SK-N-SH treated with all-trans-retinoic acid at 6 μM for 48 hours (cell line): ENCODE results near the gene DIDO1.

Experiments
- ATAC-seq: fragments of 200-7000 bp; cut with Tn5 transposase; 3 replicates; pipeline ENCODE4 v1.9.1; 2020; ENCODE audit warnings: mild to moderate bottlenecking, moderate library complexity
- ARNTL ChIP-seq: fragments of 450-650 bp; formaldehyde crosslinking; IDR thresholded peaks from 2 replicates; pipeline ENCODE4 v1.5.0; 2020; ENCODE audit warnings: low read depth, mild to moderate bottlenecking, moderate library complexity, borderline replicate concordance
- BACH2 ChIP-seq: fragments of 250-450 bp; sonication (Bioruptor Pico); IDR thresholded peaks from 2 replicates; pipeline ENCODE4 v1.9.0; 2021; ENCODE audit warnings: mild to moderate bottlenecking, borderline replicate concordance
- CSDC2 ChIP-seq: fragments of 250-450 bp; sonication (Bioruptor Pico); IDR thresholded peaks from 2 replicates; pipeline ENCODE4 v1.5.0; 2020; ENCODE audit warnings: mild to moderate bottlenecking, moderate library complexity
- ESRRG ChIP-seq: fragments of 250-450 bp; sonication (Bioruptor Pico); IDR thresholded peaks from 2 replicates; pipeline ENCODE4 v1.6.1; 2021; ENCODE audit warnings: mild to moderate bottlenecking
- GLIS3 ChIP-seq: fragments of 250-450 bp; sonication (Bioruptor Pico); IDR thresholded peaks from 2 replicates; pipeline ENCODE4 v1.5.0; 2020; ENCODE audit warnings: mild to moderate bottlenecking, moderate library complexity
- ISL1 ChIP-seq: fragments of 250-450 bp; sonication (Bioruptor Pico); IDR thresholded peaks from 2 replicates; pipeline ENCODE4 v2.1.2; 2022; ENCODE audit warnings: mild to moderate bottlenecking, moderate library complexity
- OSR1 ChIP-seq: fragments of 250-450 bp; sonication (Bioruptor Pico); IDR thresholded peaks from 2 replicates; pipeline ENCODE4 v1.8.0; 2022; ENCODE audit warnings: moderate library complexity, mild to moderate bottlenecking, inconsistent platforms
- PPARA ChIP-seq: fragments of 250-450 bp; sonication (Bioruptor Pico); IDR thresholded peaks from 2 replicates; pipeline ENCODE4 v1.5.0; 2020; ENCODE audit warnings: mild to moderate bottlenecking, borderline replicate concordance
- RARB ChIP-seq: fragments of 250-450 bp; sonication (Bioruptor Pico); IDR thresholded peaks from 2 replicates; pipeline ENCODE4 v1.8.0; 2021; ENCODE audit warnings: mild to moderate bottlenecking, moderate library complexity
- SNAI2 ChIP-seq: fragments of 250-450 bp; sonication (Bioruptor Pico); IDR thresholded peaks from 2 replicates; pipeline ENCODE4 v1.5.0; 2020; ENCODE audit warnings: mild to moderate bottlenecking, moderate library complexity
- TCF4 ChIP-seq: fragments of 250-450 bp; sonication (Bioruptor Pico); IDR thresholded peaks from 2 replicates; pipeline ENCODE4 v1.8.0; 2021; ENCODE audit warnings: mild to moderate bottlenecking, moderate library complexity, borderline replicate concordance
- TOX ChIP-seq: fragments of 250-450 bp; sonication (Bioruptor Pico); IDR thresholded peaks from 2 replicates; pipeline ENCODE4 v1.8.0; 2021; ENCODE audit warnings: mild to moderate bottlenecking, moderate library complexity, borderline replicate concordance
- ZC3H10 ChIP-seq: fragments of 250-450 bp; sonication (Bioruptor Pico); IDR thresholded peaks from 2 replicates; pipeline ENCODE4 v1.5.1; 2021; ENCODE audit warnings: mild to moderate bottlenecking, moderate library complexity
- ZFP3 ChIP-seq: fragments of 250-450 bp; sonication (Bioruptor Pico); IDR thresholded peaks from 2 replicates; pipeline ENCODE4 v1.5.0; 2020; ENCODE audit warnings: mild to moderate bottlenecking, moderate library complexity
- ZFP30 ChIP-seq: fragments of 450-650 bp; formaldehyde crosslinking; IDR thresholded peaks from 2 replicates; pipeline ENCODE4 v1.5.0; 2022; ENCODE audit warnings: mild to moderate bottlenecking, moderate library complexity
- ZNF70 ChIP-seq: fragments of 450-650 bp; formaldehyde crosslinking; IDR thresholded peaks from 2 replicates; pipeline ENCODE4 v1.5.0; 2020; ENCODE audit warnings: mild to moderate bottlenecking, moderate library complexity
- ZNF8 ChIP-seq: fragments of 450-650 bp; formaldehyde crosslinking; IDR thresholded peaks from 2 replicates; pipeline ENCODE4 v1.5.0; 2020; ENCODE audit warnings: mild to moderate bottlenecking, moderate library complexity
- TF ChIP-seq, protein P1 (sequence below): fragments of 250-450 bp; sonication (Bioruptor Pico); IDR thresholded peaks from 2 replicates; pipeline ENCODE4 v1.8.0; 2021; ENCODE audit warnings: low read depth, mild to moderate bottlenecking, moderate library complexity, borderline replicate concordance
- TF ChIP-seq, protein P2 (sequence below): fragments of 250-450 bp; sonication (Bioruptor Pico); IDR thresholded peaks from 2 replicates; pipeline ENCODE4 v1.5.1; 2020; ENCODE audit warnings: low read depth, mild to moderate bottlenecking, moderate library complexity
- TF ChIP-seq, protein P3 (sequence below): fragments of 250-450 bp; sonication (Bioruptor Pico); IDR thresholded peaks from 2 replicates; pipeline ENCODE4 v1.5.1; 2021; ENCODE audit warnings: mild to moderate bottlenecking, moderate library complexity
- TF ChIP-seq, protein P4 (sequence below): fragments of 250-450 bp; sonication (Bioruptor Pico); IDR thresholded peaks from 2 replicates; pipeline ENCODE4 v1.5.0; 2020; ENCODE audit warnings: mild to moderate bottlenecking, moderate library complexity
- TF ChIP-seq, protein P5 (sequence below): fragments of 250-450 bp; sonication (Bioruptor Pico); IDR thresholded peaks from 2 replicates; pipeline ENCODE4 v1.8.0; 2020; ENCODE audit warnings: mild to moderate bottlenecking, moderate library complexity, borderline replicate concordance

The DIDO1 gene

DNA sequence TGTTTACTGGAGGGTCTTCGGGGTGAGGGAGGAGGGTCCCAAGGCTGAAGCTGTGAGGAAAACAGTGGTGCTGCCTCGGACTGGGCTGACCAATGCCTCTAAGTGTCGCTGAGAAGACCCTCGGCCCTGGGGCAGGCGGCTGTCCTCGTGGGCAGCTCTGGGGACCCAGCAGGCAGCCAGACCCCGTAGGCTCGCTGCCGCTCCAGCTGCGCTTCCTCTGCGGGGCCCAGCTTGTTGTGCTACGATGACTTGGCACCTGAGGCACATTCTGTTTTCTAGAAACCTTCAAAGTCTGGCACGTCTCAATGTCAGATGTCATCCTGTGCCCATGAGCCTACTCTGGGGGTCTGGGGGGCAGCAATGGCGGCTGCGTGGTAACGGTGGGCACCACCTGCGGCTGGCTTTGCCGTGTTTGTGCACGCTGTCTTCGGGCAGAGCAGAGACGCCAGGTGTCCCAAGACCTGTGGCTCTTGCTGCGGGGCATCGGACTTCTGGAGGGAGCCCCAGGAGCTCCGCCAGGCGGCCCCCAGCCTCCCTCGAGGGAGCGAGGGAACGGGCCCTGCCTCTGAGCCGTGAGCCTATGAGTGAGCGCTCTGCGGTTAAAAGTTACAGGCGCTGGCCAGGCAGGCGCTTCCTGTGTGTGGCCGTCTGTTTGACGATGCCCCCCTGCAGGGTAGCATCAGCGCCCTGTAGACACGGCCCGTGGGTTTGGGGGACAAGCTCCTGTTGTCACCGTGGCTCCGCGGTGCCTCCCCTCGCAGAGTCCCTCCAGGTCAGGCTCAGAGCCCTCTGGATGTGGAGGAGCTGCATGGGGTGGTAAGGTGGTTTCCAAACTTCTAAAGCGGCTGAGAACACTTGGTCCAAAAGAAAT lies 33.0 kb upstream of the DIDO1 start:
- TF ChIP-seq, protein P1, sequence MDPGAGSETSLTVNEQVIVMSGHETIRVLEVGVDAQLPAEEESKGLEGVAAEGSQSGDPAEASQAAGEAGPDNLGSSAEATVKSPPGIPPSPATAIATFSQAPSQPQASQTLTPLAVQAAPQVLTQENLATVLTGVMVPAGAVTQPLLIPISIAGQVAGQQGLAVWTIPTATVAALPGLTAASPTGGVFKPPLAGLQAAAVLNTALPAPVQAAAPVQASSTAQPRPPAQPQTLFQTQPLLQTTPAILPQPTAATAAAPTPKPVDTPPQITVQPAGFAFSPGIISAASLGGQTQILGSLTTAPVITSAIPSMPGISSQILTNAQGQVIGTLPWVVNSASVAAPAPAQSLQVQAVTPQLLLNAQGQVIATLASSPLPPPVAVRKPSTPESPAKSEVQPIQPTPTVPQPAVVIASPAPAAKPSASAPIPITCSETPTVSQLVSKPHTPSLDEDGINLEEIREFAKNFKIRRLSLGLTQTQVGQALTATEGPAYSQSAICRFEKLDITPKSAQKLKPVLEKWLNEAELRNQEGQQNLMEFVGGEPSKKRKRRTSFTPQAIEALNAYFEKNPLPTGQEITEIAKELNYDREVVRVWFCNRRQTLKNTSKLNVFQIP (CRISPR knock-in tag): no peak
- no peak for TF ChIP-seq ZNF70 (CRISPR knock-in tag)
- TF ChIP-seq ZC3H10 (CRISPR knock-in tag): no peak
- TF ChIP-seq, protein P2, sequence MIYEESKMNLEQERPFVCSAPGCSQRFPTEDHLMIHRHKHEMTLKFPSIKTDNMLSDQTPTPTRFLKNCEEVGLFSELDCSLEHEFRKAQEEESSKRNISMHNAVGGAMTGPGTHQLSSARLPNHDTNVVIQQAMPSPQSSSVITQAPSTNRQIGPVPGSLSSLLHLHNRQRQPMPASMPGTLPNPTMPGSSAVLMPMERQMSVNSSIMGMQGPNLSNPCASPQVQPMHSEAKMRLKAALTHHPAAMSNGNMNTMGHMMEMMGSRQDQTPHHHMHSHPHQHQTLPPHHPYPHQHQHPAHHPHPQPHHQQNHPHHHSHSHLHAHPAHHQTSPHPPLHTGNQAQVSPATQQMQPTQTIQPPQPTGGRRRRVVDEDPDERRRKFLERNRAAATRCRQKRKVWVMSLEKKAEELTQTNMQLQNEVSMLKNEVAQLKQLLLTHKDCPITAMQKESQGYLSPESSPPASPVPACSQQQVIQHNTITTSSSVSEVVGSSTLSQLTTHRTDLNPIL (CRISPR knock-in tag): no peak
- TF ChIP-seq TOX (CRISPR knock-in tag): no peak
- TF ChIP-seq ZFP30: no peak
- TF ChIP-seq, protein P3, sequence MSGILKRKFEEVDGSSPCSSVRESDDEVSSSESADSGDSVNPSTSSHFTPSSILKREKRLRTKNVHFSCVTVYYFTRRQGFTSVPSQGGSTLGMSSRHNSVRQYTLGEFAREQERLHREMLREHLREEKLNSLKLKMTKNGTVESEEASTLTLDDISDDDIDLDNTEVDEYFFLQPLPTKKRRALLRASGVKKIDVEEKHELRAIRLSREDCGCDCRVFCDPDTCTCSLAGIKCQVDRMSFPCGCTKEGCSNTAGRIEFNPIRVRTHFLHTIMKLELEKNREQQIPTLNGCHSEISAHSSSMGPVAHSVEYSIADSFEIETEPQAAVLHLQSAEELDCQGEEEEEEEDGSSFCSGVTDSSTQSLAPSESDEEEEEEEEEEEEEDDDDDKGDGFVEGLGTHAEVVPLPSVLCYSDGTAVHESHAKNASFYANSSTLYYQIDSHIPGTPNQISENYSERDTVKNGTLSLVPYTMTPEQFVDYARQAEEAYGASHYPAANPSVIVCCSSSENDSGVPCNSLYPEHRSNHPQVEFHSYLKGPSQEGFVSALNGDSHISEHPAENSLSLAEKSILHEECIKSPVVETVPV: no peak
- TF ChIP-seq CSDC2 (CRISPR knock-in tag): no peak
- TF ChIP-seq OSR1 (CRISPR knock-in tag): no peak
- no peak for TF ChIP-seq PPARA (CRISPR knock-in tag)
- no peak for TF ChIP-seq RARB (CRISPR knock-in tag)
- TF ChIP-seq, protein P4, sequence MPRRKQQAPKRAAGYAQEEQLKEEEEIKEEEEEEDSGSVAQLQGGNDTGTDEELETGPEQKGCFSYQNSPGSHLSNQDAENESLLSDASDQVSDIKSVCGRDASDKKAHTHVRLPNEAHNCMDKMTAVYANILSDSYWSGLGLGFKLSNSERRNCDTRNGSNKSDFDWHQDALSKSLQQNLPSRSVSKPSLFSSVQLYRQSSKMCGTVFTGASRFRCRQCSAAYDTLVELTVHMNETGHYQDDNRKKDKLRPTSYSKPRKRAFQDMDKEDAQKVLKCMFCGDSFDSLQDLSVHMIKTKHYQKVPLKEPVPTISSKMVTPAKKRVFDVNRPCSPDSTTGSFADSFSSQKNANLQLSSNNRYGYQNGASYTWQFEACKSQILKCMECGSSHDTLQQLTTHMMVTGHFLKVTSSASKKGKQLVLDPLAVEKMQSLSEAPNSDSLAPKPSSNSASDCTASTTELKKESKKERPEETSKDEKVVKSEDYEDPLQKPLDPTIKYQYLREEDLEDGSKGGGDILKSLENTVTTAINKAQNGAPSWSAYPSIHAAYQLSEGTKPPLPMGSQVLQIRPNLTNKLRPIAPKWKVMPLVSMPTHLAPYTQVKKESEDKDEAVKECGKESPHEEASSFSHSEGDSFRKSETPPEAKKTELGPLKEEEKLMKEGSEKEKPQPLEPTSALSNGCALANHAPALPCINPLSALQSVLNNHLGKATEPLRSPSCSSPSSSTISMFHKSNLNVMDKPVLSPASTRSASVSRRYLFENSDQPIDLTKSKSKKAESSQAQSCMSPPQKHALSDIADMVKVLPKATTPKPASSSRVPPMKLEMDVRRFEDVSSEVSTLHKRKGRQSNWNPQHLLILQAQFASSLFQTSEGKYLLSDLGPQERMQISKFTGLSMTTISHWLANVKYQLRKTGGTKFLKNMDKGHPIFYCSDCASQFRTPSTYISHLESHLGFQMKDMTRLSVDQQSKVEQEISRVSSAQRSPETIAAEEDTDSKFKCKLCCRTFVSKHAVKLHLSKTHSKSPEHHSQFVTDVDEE: no peak
- no peak for TF ChIP-seq TCF4
- TF ChIP-seq, protein P5, sequence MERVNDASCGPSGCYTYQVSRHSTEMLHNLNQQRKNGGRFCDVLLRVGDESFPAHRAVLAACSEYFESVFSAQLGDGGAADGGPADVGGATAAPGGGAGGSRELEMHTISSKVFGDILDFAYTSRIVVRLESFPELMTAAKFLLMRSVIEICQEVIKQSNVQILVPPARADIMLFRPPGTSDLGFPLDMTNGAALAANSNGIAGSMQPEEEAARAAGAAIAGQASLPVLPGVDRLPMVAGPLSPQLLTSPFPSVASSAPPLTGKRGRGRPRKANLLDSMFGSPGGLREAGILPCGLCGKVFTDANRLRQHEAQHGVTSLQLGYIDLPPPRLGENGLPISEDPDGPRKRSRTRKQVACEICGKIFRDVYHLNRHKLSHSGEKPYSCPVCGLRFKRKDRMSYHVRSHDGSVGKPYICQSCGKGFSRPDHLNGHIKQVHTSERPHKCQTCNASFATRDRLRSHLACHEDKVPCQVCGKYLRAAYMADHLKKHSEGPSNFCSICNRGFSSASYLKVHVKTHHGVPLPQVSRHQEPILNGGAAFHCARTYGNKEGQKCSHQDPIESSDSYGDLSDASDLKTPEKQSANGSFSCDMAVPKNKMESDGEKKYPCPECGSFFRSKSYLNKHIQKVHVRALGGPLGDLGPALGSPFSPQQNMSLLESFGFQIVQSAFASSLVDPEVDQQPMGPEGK (CRISPR knock-in tag): no peak
- TF ChIP-seq GLIS3 (CRISPR knock-in tag): no peak
- no peak for TF ChIP-seq SNAI2
- no peak for TF ChIP-seq BACH2 (CRISPR knock-in tag)
- no peak for TF ChIP-seq ZFP3
- no peak for TF ChIP-seq ARNTL (CRISPR knock-in tag)
- TF ChIP-seq, all 23 proteins: peak for 0
- ATAC-seq: no peak

DNA sequence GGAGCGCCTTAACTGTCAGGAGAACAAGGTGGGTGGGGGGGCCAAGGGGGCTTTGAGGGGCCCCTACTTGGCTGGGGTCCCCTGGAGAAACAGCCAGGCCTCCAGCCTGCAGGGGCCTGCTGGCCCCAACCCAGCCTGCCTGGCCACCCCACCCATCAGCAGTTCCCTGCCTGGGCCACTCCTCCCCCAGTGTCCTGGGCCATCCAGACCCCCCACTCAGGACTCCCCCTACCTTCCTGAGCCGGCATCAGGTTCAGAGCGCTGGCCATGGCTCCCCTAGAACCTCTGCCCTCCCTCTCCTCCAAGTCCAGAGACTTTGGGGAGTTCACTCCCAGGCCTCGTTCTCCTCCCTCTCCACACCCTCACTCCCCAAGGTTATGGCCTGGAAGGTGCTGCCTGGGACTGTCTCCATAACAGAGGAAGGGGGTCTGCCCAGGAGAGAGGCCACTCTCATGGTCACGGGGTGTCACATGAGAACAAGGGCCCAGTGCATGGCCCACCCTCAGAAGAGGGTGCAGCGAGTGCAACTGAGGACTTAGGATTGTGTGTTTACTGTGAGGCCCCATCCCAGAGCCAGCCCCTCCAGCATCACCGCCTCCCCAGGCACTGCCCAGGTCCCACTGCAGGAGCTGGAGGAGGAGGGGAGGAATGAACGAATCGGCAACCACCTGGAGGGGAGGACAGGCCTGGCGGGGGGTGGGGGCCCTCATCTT lies 32.2 kb upstream of the DIDO1 start:
- no peak for ATAC-seq
- TF ChIP-seq TCF4 (no peak), OSR1 (CRISPR knock-in tag) (no peak), ARNTL (CRISPR knock-in tag) (no peak), ZC3H10 (CRISPR knock-in tag) (no peak), ZNF8 (CRISPR knock-in tag) (no peak), ESRRG (CRISPR knock-in tag) (no peak), ZFP30 (no peak), PPARA (CRISPR knock-in tag) (no peak), ZNF70 (CRISPR knock-in tag) (no peak), ISL1 (no peak), ZFP3 (no peak), GLIS3 (CRISPR knock-in tag) (no peak)
- TF ChIP-seq, protein P5 (CRISPR knock-in tag): no peak
- TF ChIP-seq, protein P2 (CRISPR knock-in tag): no peak
- TF ChIP-seq, protein P1 (CRISPR knock-in tag): no peak
